Measurements from ENCODE around the gene SLAMF9. TPM values are rescaled to one million over a fixed set of nuclear protein-coding genes. Genes with fewer than 3 reads are reported as not detected.

The SLAMF9 gene
- not detected for total RNA-seq

GRCh38 chr1:159953536-159954515 lies at the start of gene SLAMF9:
TSS of gene SLAMF9 (minus strand) at chr1:159954237. CDS start at chr1:159954137, 100 bp downstream.
- Histone ChIP-seq H3K27ac (ENCODE audit: low read depth, low read length) (no peak within 1 kb of the TSS), H3K9me3 (ENCODE audit: control insufficient read depth in 3 of 3, low read length in 3 of 3) (no peaks in the 10 kb centered on the region), H3K9ac (ENCODE audit: low read depth in 1 of 3, low read length in 3 of 3) (no peak within 1 kb of the TSS)

GRCh38 chr1:160001440-160001839 lies 47.4 kb upstream of the SLAMF9 start:
- Histone ChIP-seq H3K4me3 (ENCODE audit: low read length in 3 of 3) (no peak overlapping the region), H3K27me3 (ENCODE audit: control insufficient read depth in 3 of 3, insufficient read depth in 3 of 3, low read length in 3 of 3) (peaks cover 0 to 5% (median 0%) of the 10 kb centered on the region in 3 donors), H3K9me3 (ENCODE audit: control insufficient read depth in 3 of 3, low read length in 3 of 3) (no peaks in the 10 kb centered on the region), H3K4me1 (ENCODE audit: control insufficient read depth in 3 of 3, insufficient read depth in 3 of 3, low read length in 3 of 3) (no peaks in the 10 kb centered on the region), H3K27ac (ENCODE audit: low read depth, low read length) (no peak overlapping the region), H3K36me3 (ENCODE audit: control insufficient read depth in 3 of 3, insufficient read depth in 3 of 3, low read length in 3 of 3) (no peaks in the 10 kb centered on the region), H3K9ac (ENCODE audit: low read depth in 1 of 3, low read length in 3 of 3) (no peak overlapping the region)

More at GRCh38 chr1:159953536-159954515, at the start of gene SLAMF9:
- Histone ChIP-seq H3K4me1 (ENCODE audit: control insufficient read depth in 3 of 3, insufficient read depth in 3 of 3, low read length in 3 of 3) (no peaks in the 10 kb centered on the region), H3K36me3 (ENCODE audit: control insufficient read depth in 3 of 3, insufficient read depth in 3 of 3, low read length in 3 of 3) (no peaks in the 10 kb centered on the region), H3K27me3 (ENCODE audit: control insufficient read depth in 3 of 3, insufficient read depth in 3 of 3, low read length in 3 of 3) (peaks cover 14 to 20% (median 14%) of the 10 kb centered on the region in 3 donors), H3K4me3 (ENCODE audit: low read length in 3 of 3) (no peak within 1 kb of the TSS)

GRCh38 chr1:159999204-159999603 lies 45.2 kb upstream of the SLAMF9 start:
- no peaks in the 10 kb centered on the region for H3K36me3 ChIP-seq (ENCODE audit: control insufficient read depth in 3 of 3, insufficient read depth in 3 of 3, low read length in 3 of 3)
- no peaks in the 10 kb centered on the region for H3K4me1 ChIP-seq (ENCODE audit: control insufficient read depth in 3 of 3, insufficient read depth in 3 of 3, low read length in 3 of 3)
- H3K4me3 ChIP-seq (ENCODE audit: low read length in 3 of 3), result no peak overlapping the region
- H3K9me3 ChIP-seq (ENCODE audit: control insufficient read depth in 3 of 3, low read length in 3 of 3), result no peaks in the 10 kb centered on the region
- peaks cover 0 to 5% (median 0%) of the 10 kb centered on the region in 3 donors for H3K27me3 ChIP-seq (ENCODE audit: control insufficient read depth in 3 of 3, insufficient read depth in 3 of 3, low read length in 3 of 3)
- no peak overlapping the region for H3K27ac ChIP-seq (ENCODE audit: low read depth, low read length)
- H3K9ac ChIP-seq (ENCODE audit: low read depth in 1 of 3, low read length in 3 of 3), result no peak overlapping the region

- Histone ChIP-seq H3K27ac (ENCODE audit: low read depth, low read length) (no peak overlapping the region), H3K4me1 (ENCODE audit: control insufficient read depth in 3 of 3, insufficient read depth in 3 of 3, low read length in 3 of 3) (no peaks in the 10 kb centered on the region), H3K9ac (ENCODE audit: low read depth in 1 of 3, low read length in 3 of 3) (no peak overlapping the region), H3K4me3 (ENCODE audit: low read length in 3 of 3) (no peak overlapping the region), H3K27me3 (ENCODE audit: control insufficient read depth in 3 of 3, insufficient read depth in 3 of 3, low read length in 3 of 3) (peaks cover 0 to 3% (median 0%) of the 10 kb centered on the region in 3 donors), H3K36me3 (ENCODE audit: control insufficient read depth in 3 of 3, insufficient read depth in 3 of 3, low read length in 3 of 3) (no peaks in the 10 kb centered on the region), H3K9me3 (ENCODE audit: control insufficient read depth in 3 of 3, low read length in 3 of 3) (no peaks in the 10 kb centered on the region)
Measured at GRCh38 chr1:159996653-159997052, 42.6 kb upstream of the SLAMF9 start.

- Histone ChIP-seq H3K4me3 (ENCODE audit: low read length in 3 of 3) (no peak overlapping the region), H3K4me1 (ENCODE audit: control insufficient read depth in 3 of 3, insufficient read depth in 3 of 3, low read length in 3 of 3) (no peaks in the 10 kb centered on the region), H3K9ac (ENCODE audit: low read depth in 1 of 3, low read length in 3 of 3) (no peak overlapping the region), H3K9me3 (ENCODE audit: control insufficient read depth in 3 of 3, low read length in 3 of 3) (no peaks in the 10 kb centered on the region), H3K27me3 (ENCODE audit: control insufficient read depth in 3 of 3, insufficient read depth in 3 of 3, low read length in 3 of 3) (peaks cover 0 to 3% (median 0%) of the 10 kb centered on the region in 3 donors), H3K36me3 (ENCODE audit: control insufficient read depth in 3 of 3, insufficient read depth in 3 of 3, low read length in 3 of 3) (no peaks in the 10 kb centered on the region), H3K27ac (ENCODE audit: low read depth, low read length) (no peak overlapping the region)
Measured at GRCh38 chr1:159994896-159995295, 40.9 kb upstream of the SLAMF9 start.

- H3K36me3 ChIP-seq (ENCODE audit: control insufficient read depth in 3 of 3, insufficient read depth in 3 of 3, low read length in 3 of 3), result no peaks in the 10 kb centered on the region
- H3K27ac ChIP-seq (ENCODE audit: low read depth, low read length), result no peak overlapping the region
- no peak overlapping the region for H3K9ac ChIP-seq (ENCODE audit: low read depth in 1 of 3, low read length in 3 of 3)
- peaks cover 0 to 4% (median 2%) of the 10 kb centered on the region in 3 donors for H3K27me3 ChIP-seq (ENCODE audit: control insufficient read depth in 3 of 3, insufficient read depth in 3 of 3, low read length in 3 of 3)
- H3K4me3 ChIP-seq (ENCODE audit: low read length in 3 of 3), result no peak overlapping the region
- no peaks in the 10 kb centered on the region for H3K9me3 ChIP-seq (ENCODE audit: control insufficient read depth in 3 of 3, low read length in 3 of 3)
- H3K4me1 ChIP-seq (ENCODE audit: control insufficient read depth in 3 of 3, insufficient read depth in 3 of 3, low read length in 3 of 3), result no peaks in the 10 kb centered on the region
Measured at GRCh38 chr1:159993911-159994310, 39.9 kb upstream of the SLAMF9 start.

- no peak overlapping the region for H3K4me3 ChIP-seq (ENCODE audit: low read length in 3 of 3)
- H3K9me3 ChIP-seq (ENCODE audit: control insufficient read depth in 3 of 3, low read length in 3 of 3), result no peaks in the 10 kb centered on the region
- H3K4me1 ChIP-seq (ENCODE audit: control insufficient read depth in 3 of 3, insufficient read depth in 3 of 3, low read length in 3 of 3), result no peaks in the 10 kb centered on the region
- no peaks in the 10 kb centered on the region for H3K36me3 ChIP-seq (ENCODE audit: control insufficient read depth in 3 of 3, insufficient read depth in 3 of 3, low read length in 3 of 3)
- no peak overlapping the region for H3K9ac ChIP-seq (ENCODE audit: low read depth in 1 of 3, low read length in 3 of 3)
- H3K27ac ChIP-seq (ENCODE audit: low read depth, low read length), result no peak overlapping the region
- H3K27me3 ChIP-seq (ENCODE audit: control insufficient read depth in 3 of 3, insufficient read depth in 3 of 3, low read length in 3 of 3), result peaks cover 0 to 4% (median 2%) of the 10 kb centered on the region in 3 donors
Measured at GRCh38 chr1:159992161-159992560, 38.1 kb upstream of the SLAMF9 start.

- Histone ChIP-seq H3K36me3 (ENCODE audit: control insufficient read depth in 3 of 3, insufficient read depth in 3 of 3, low read length in 3 of 3) (no peaks in the 10 kb centered on the region), H3K9me3 (ENCODE audit: control insufficient read depth in 3 of 3, low read length in 3 of 3) (no peaks in the 10 kb centered on the region), H3K4me1 (ENCODE audit: control insufficient read depth in 3 of 3, insufficient read depth in 3 of 3, low read length in 3 of 3) (no peaks in the 10 kb centered on the region), H3K4me3 (ENCODE audit: low read length in 3 of 3) (no peak overlapping the region), H3K27me3 (ENCODE audit: control insufficient read depth in 3 of 3, insufficient read depth in 3 of 3, low read length in 3 of 3) (peaks cover 0 to 4% (median 2%) of the 10 kb centered on the region in 3 donors), H3K27ac (ENCODE audit: low read depth, low read length) (no peak overlapping the region), H3K9ac (ENCODE audit: low read depth in 1 of 3, low read length in 3 of 3) (no peak overlapping the region)
Measured at GRCh38 chr1:159991513-159991912, 37.5 kb upstream of the SLAMF9 start.

GRCh38 chr1:159990005-159990404 lies 36.0 kb upstream of the SLAMF9 start:
- H3K4me1 ChIP-seq (ENCODE audit: control insufficient read depth in 3 of 3, insufficient read depth in 3 of 3, low read length in 3 of 3), result no peaks in the 10 kb centered on the region
- H3K9me3 ChIP-seq (ENCODE audit: control insufficient read depth in 3 of 3, low read length in 3 of 3), result no peaks in the 10 kb centered on the region
- no peak overlapping the region for H3K9ac ChIP-seq (ENCODE audit: low read depth in 1 of 3, low read length in 3 of 3)
- H3K27ac ChIP-seq (ENCODE audit: low read depth, low read length), result no peak overlapping the region
- H3K27me3 ChIP-seq (ENCODE audit: control insufficient read depth in 3 of 3, insufficient read depth in 3 of 3, low read length in 3 of 3), result peaks cover 0 to 4% (median 2%) of the 10 kb centered on the region in 3 donors
- H3K4me3 ChIP-seq (ENCODE audit: low read length in 3 of 3), result no peak overlapping the region
- H3K36me3 ChIP-seq (ENCODE audit: control insufficient read depth in 3 of 3, insufficient read depth in 3 of 3, low read length in 3 of 3), result no peaks in the 10 kb centered on the region

- no peak overlapping the region for H3K27ac ChIP-seq (ENCODE audit: low read depth, low read length)
- H3K36me3 ChIP-seq (ENCODE audit: control insufficient read depth in 3 of 3, insufficient read depth in 3 of 3, low read length in 3 of 3), result no peaks in the 10 kb centered on the region
- H3K4me1 ChIP-seq (ENCODE audit: control insufficient read depth in 3 of 3, insufficient read depth in 3 of 3, low read length in 3 of 3), result no peaks in the 10 kb centered on the region
- no peak overlapping the region for H3K9ac ChIP-seq (ENCODE audit: low read depth in 1 of 3, low read length in 3 of 3)
- H3K4me3 ChIP-seq (ENCODE audit: low read length in 3 of 3), result no peak overlapping the region
- peaks cover 0 to 4% (median 2%) of the 10 kb centered on the region in 3 donors for H3K27me3 ChIP-seq (ENCODE audit: control insufficient read depth in 3 of 3, insufficient read depth in 3 of 3, low read length in 3 of 3)
- H3K9me3 ChIP-seq (ENCODE audit: control insufficient read depth in 3 of 3, low read length in 3 of 3), result no peaks in the 10 kb centered on the region
Measured at GRCh38 chr1:159989581-159989980, 35.5 kb upstream of the SLAMF9 start.

Data from skeletal muscle tissue (tissue), 4 donors.